GM12878 (cell line): ENCODE data around the gene C1orf210. TPM values are rescaled to one million over a fixed set of nuclear protein-coding genes. Genes with fewer than 3 reads are reported as not detected.

Source experiments
- ATAC-seq: fragments of 200-7000 bp; cut with Tn5 transposase; 3 replicates; pipeline ENCODE4 v1.9.1; 2020; ENCODE audit warnings: mild to moderate bottlenecking, moderate library complexity
- BruUV-seq: library from RNA; stranded (reverse); fragments of 400-500 nt; replicated peaks from 2 replicates; lab custom pipeline; 2021; lab: Mats Ljungman, UMichigan
- CTCF ChIA-PET: fragments of 300-600 bp; sonication (Branson Sonifier 250); formaldehyde crosslinking; extraction: SDS; loops from one replicate; lab custom pipeline; 2021; ENCODE audit warnings: inconsistent platforms; lab: Yijun Ruan, JAX
- POLR2A ChIA-PET: fragments of 350-600 bp; formaldehyde crosslinking; extraction: SDS; loops from one replicate; lab custom pipeline; 2021; ENCODE audit warnings: inconsistent platforms; lab: Charles Lee
- RAD21 ChIA-PET: fragments of 300-600 bp; sonication (Branson Sonifier 250); formaldehyde crosslinking; loops from one replicate; lab custom pipeline; 2023; ENCODE audit warnings: antibody characterized with exemption; ENCODE audit not compliant: unreplicated experiment; lab: Charles Lee
- SMC1A ChIA-PET: fragments of 300-600 bp; sonication (Branson Sonifier 250); formaldehyde crosslinking; loops from one replicate; lab custom pipeline; 2023; ENCODE audit not compliant: unreplicated experiment, uncharacterized antibody; lab: Charles Lee
- DNase-seq: peaks from one replicate; pipeline ENCODE4 v3.0.0-alpha.2; 2011; ENCODE audit warnings: low read depth, low spot score
- FAIRE-seq: peaks from 3 replicates; lab custom pipeline; 2011; peaks lifted over from hg19 to GRCh38; lab: Jason Lieb, UNC
- H2AFZ ChIP-seq: 2 replicates; pipeline ENCODE4 v1.6.0; 2011; ENCODE audit warnings: low read depth, low read length, control low read depth; ENCODE audit not compliant: control insufficient read depth
- H3K27ac ChIP-seq: 2 replicates; pipeline ENCODE4 v1.5.1; 2011; ENCODE audit warnings: control low read depth; ENCODE audit not compliant: control insufficient read depth, insufficient read depth
- H3K27me3 ChIP-seq, 2 experiments: replicated peaks in 1 of 2; 2 replicates each; pipeline versions ENCODE4 v1.6.0 to v1.6.1; 2011; ENCODE audit warnings: low read length in 1 of 2; ENCODE audit not compliant: control insufficient read depth in 2 of 2, insufficient read depth in 2 of 2
- H3K36me3 ChIP-seq, 2 experiments: 2 replicates each; pipeline ENCODE4 v1.5.1; 2011; ENCODE audit warnings: low read length in 1 of 2; ENCODE audit not compliant: control insufficient read depth in 2 of 2, insufficient read depth in 2 of 2
- H3K4me1 ChIP-seq: 2 replicates; pipeline ENCODE4 v1.6.1; 2011; ENCODE audit warnings: mild to moderate bottlenecking, low read length, moderate library complexity, mixed read lengths; ENCODE audit not compliant: control insufficient read depth, insufficient read depth
- H3K4me2 ChIP-seq: 2 replicates; pipeline ENCODE4 v1.6.0; 2011; ENCODE audit warnings: control low read depth; ENCODE audit not compliant: control insufficient read depth, insufficient read depth
- H3K4me3 ChIP-seq: fragments of 200-600 bp; sonication (generic); 2 replicates; pipeline ENCODE4 v1.5.1; 2016
- H3K79me2 ChIP-seq: 2 replicates; pipeline ENCODE4 v1.6.0; 2011; ENCODE audit warnings: low read length; ENCODE audit not compliant: control insufficient read depth, insufficient read depth
- H3K9ac ChIP-seq: 2 replicates; pipeline ENCODE4 v1.8.0; 2011; ENCODE audit warnings: low read length, control low read depth, mixed read lengths; ENCODE audit not compliant: control insufficient read depth, insufficient read depth
- H3K9me3 ChIP-seq: replicated peaks from 3 replicates; pipeline ENCODE4 v1.5.1; 2011; ENCODE audit warnings: mild to moderate bottlenecking, low read length; ENCODE audit not compliant: control insufficient read depth, insufficient read depth
- H4K20me1 ChIP-seq: 2 replicates; pipeline ENCODE4 v1.6.0; 2011; ENCODE audit not compliant: control insufficient read depth, insufficient read depth
- FOXK2 ChIP-seq: fragments of 450-650 bp; IDR thresholded peaks from 2 replicates; pipeline ENCODE4 v1.6.1; 2017; ENCODE audit warnings: mild to moderate bottlenecking, moderate library complexity
- GABPA ChIP-seq: IDR thresholded peaks from 2 replicates; pipeline ENCODE4 v1.6.1; 2014; ENCODE audit warnings: antibody characterized with exemption, low read depth, mild to moderate bottlenecking, inconsistent platforms
- HDAC2 ChIP-seq: fragments of 200-600 bp; sonication (generic); IDR thresholded peaks from 2 replicates; pipeline ENCODE4 v1.6.1; 2017
- HDAC6 ChIP-seq: fragments of 200-600 bp; sonication (generic); IDR thresholded peaks from one replicate; pipeline ENCODE4 v1.8.0; 2017; ENCODE audit warnings: antibody characterized with exemption; ENCODE audit not compliant: unreplicated experiment
- IKZF2 ChIP-seq, 2 experiments: fragments of 450-650 bp; IDR thresholded peaks; 2 replicates each; pipeline ENCODE4 v1.6.1; 2017; ENCODE audit warnings: mild to moderate bottlenecking in 2 of 2, moderate library complexity in 2 of 2
- JUNB ChIP-seq: IDR thresholded peaks from 2 replicates; pipeline ENCODE4 v1.6.1; 2016; ENCODE audit warnings: antibody characterized with exemption, mild to moderate bottlenecking
- LARP7 ChIP-seq: fragments of 450-650 bp; IDR thresholded peaks from 2 replicates; pipeline ENCODE4 v1.6.1; 2017; ENCODE audit warnings: mild to moderate bottlenecking
- MEF2B ChIP-seq: fragments of 450-650 bp; IDR thresholded peaks from 2 replicates; pipeline ENCODE4 v1.6.1; 2018; ENCODE audit warnings: mild to moderate bottlenecking, moderate library complexity; ENCODE audit not compliant: partially characterized antibody, poor library complexity, severe bottlenecking
- MYC ChIP-seq: IDR thresholded peaks from 2 replicates; pipeline ENCODE4 v1.6.1; 2011; ENCODE audit warnings: mild to moderate bottlenecking, low read length, moderate library complexity, inconsistent platforms; ENCODE audit not compliant: insufficient read depth, insufficient replicate concordance, insufficient read length, severe bottlenecking
- NKRF ChIP-seq: fragments of 450-650 bp; conservative IDR thresholded peaks from 2 replicates; pipeline ENCODE4 v1.6.1; 2017; ENCODE audit warnings: mild to moderate bottlenecking, moderate library complexity
- NR2F1 ChIP-seq: fragments of 450-650 bp; conservative IDR thresholded peaks from 2 replicates; pipeline ENCODE4 v1.6.1; 2017; ENCODE audit warnings: mild to moderate bottlenecking
- NRF1 ChIP-seq: conservative IDR thresholded peaks from 2 replicates; pipeline ENCODE4 v1.6.1; 2011; ENCODE audit warnings: mild to moderate bottlenecking, low read depth, low read length, improper control_type of control experiment
- PAX8 ChIP-seq: fragments of 450-650 bp; IDR thresholded peaks from 2 replicates; pipeline ENCODE4 v1.6.1; 2017; ENCODE audit warnings: mild to moderate bottlenecking, moderate library complexity
- RUNX3 ChIP-seq: IDR thresholded peaks from 2 replicates; pipeline ENCODE4 v1.6.1; 2012; ENCODE audit warnings: low read length, inconsistent platforms
- SMAD1 ChIP-seq: fragments of 450-650 bp; IDR thresholded peaks from 2 replicates; pipeline ENCODE4 v1.6.1; 2018; ENCODE audit warnings: mild to moderate bottlenecking, low read depth; ENCODE audit not compliant: partially characterized antibody
- SPI1 ChIP-seq: IDR thresholded peaks from 2 replicates; pipeline ENCODE4 v1.6.1; 2011; ENCODE audit warnings: low read depth, mild to moderate bottlenecking, low read length, moderate library complexity, borderline replicate concordance; ENCODE audit not compliant: insufficient read depth
- SREBF1 ChIP-seq: IDR thresholded peaks from 2 replicates; pipeline ENCODE4 v1.6.1; 2012; ENCODE audit warnings: mild to moderate bottlenecking, low read length
- SUPT20H ChIP-seq: IDR thresholded peaks from 2 replicates; pipeline ENCODE4 v1.6.1; 2011; ENCODE audit warnings: low read depth, mild to moderate bottlenecking, low read length, moderate library complexity, borderline replicate concordance; ENCODE audit not compliant: control insufficient read depth
- ZBTB33 ChIP-seq: fragments of 450-650 bp; IDR thresholded peaks from 2 replicates; pipeline ENCODE4 v1.6.1; 2017; ENCODE audit warnings: mild to moderate bottlenecking
- WGBS: methylation state at CpG from one replicate; pipeline ENCODE4 v1.1.6; 2016; ENCODE audit warnings: low lambda C conversion rate; ENCODE audit not compliant: insufficient replicate concordance, insufficient coverage; ENCODE audit errors: missing lambda C conversion rate; 5-methylcytosine and 5-hydroxymethylcytosine counted together
- in situ Hi-C: fragments of 300-500 bp; cut with MboI; formaldehyde crosslinking; loops from 9 replicates; pipeline ENCODE4 v1.14.3; 2018; ENCODE audit warnings: mixed read lengths
- intact Hi-C: fragments of 100-400 bp; cut with micrococcal nuclease; formaldehyde crosslinking; loops from one replicate; pipeline ENCODE4 v1.14.2; 2022; ENCODE audit not compliant: unreplicated experiment
- polyA plus RNA-seq, 11 experiments: library from polyadenylated mRNA; depleted of rRNA in 4 of 11; unstranded in 6 of 11; stranded (reverse) in 5 of 11; fragments of >200 nt; fragmentation: Nextera tagmentation in 4 of 11; fragmentation: Illumina TruSeq in 1 of 11; extraction: Ambion mirVana in 4 of 11; extraction: Trizol in 1 of 11; gene quantifications; 1 replicate in 1 of 11; 2 replicates in 10 of 11; pipeline versions ENCODE4 v1.2.1 to v1.2.3, GENCODE V29; 2011 to 2016; ENCODE audit warnings: inconsistent platforms in 2 of 11, missing spikeins in 2 of 11, low read depth in 1 of 11
- total RNA-seq, 4 experiments: library from RNA; depleted of rRNA in 3 of 4; stranded (reverse); fragments of >200 nt in 3 of 4; fragmentation: Illumina TruSeq in 1 of 4; extraction: Trizol in 1 of 4; gene quantifications; 2 replicates each; pipeline versions ENCODE4 v1.2.1 to v1.2.3, GENCODE V29; 2013 to 2021

C1orf210 gene
- total and polyA plus RNA-seq, 10 of the 15 experiments (the other 5 are each of a cell fraction or from before 2014, with no cell fraction given): 0.07 TPM; not detected in 9

- FAIRE-seq (no peak), ATAC-seq (no peak)
- CTCF ChIA-PET: no interaction called here
Observed at GRCh38 chr1:43305461-43305860, 20.1 kb upstream of the C1orf210 start.

GRCh38 chr1:43304771-43305300 lies 19.5 kb upstream of the C1orf210 start:
- ChIA-PET CTCF (no interaction called here), POLR2A (no interaction called here), SMC1A (no interaction called here), RAD21 (no interaction called here)
- H3K9me3 ChIP-seq: no peaks in the 10 kb centered on the region
- H3K4me1 ChIP-seq: no peaks in the 10 kb centered on the region
- H3K27ac ChIP-seq: no peak overlapping the region
- no peak overlapping the region for H3K4me2 ChIP-seq
- H3K9ac ChIP-seq: no peak overlapping the region
- H2AFZ ChIP-seq: no peak overlapping the region
- intact Hi-C loops (no loop called here), in situ Hi-C loops (no loop called here)
- no peaks in the 10 kb centered on the region for H3K79me2 ChIP-seq
- WGBS: 72% methylated on average over 45 of the region's 46 CpGs
- H3K4me3 ChIP-seq: no peak overlapping the region
- DNase-seq (no peak), FAIRE-seq (no peak), ATAC-seq (no peak)
- no peaks in the 10 kb centered on the region for H4K20me1 ChIP-seq
- H3K27me3 ChIP-seq: no peaks in the 10 kb centered on the region
- BruUV-seq: no TSS peak
- no peaks in the 10 kb centered on the region for H3K36me3 ChIP-seq
- TF ChIP-seq SMAD1 (no peak), SREBF1 (no peak), MYC (no peak), NRF1 (no peak), SPI1 (no peak), IKZF2 (IDR thresholded peaks at IDR 0.05) (no peak), JUNB (no peak), HDAC6 (no peak), NKRF (no peak), RUNX3 (no peak), ZBTB33 (no peak), NR2F1 (no peak), GABPA (no peak), SUPT20H (no peak)

More at GRCh38 chr1:43305461-43305860, 20.1 kb upstream of the C1orf210 start:
- Histone ChIP-seq H3K79me2 (no peaks in the 10 kb centered on the region), H3K27ac (no peak overlapping the region), H3K4me3 (no peak overlapping the region), H2AFZ (no peak overlapping the region), H3K9ac (no peak overlapping the region), H4K20me1 (no peaks in the 10 kb centered on the region), H3K9me3 (no peaks in the 10 kb centered on the region), H3K4me2 (no peak overlapping the region), H3K4me1 (no peaks in the 10 kb centered on the region)
- BruUV-seq: no TSS peak
- no peak for TF ChIP-seq FOXK2
- TF ChIP-seq PAX8: no peak
- no peak for TF ChIP-seq HDAC2
- TF ChIP-seq LARP7: no peak
- TF ChIP-seq MEF2B: peak; percentile 20
- TF ChIP-seq, all 136 proteins: peak for 1
- H3K27me3 ChIP-seq: no peaks in the 10 kb centered on the region
- ChIA-PET RAD21 (no interaction called here), SMC1A (no interaction called here), POLR2A (no interaction called here)
- no peak for DNase-seq
- in situ Hi-C loops: no loop called here
- intact Hi-C loops: no loop called here
- H3K36me3 ChIP-seq: no peaks in the 10 kb centered on the region
- 0% methylated on average over 3 of the region's 3 CpGs for WGBS
